ENCODE data around the gene MYRF. TPM values are rescaled to one million over a fixed set of nuclear protein-coding genes. Genes with fewer than 3 reads are reported as not detected.

MYRF gene
- total and polyA plus RNA-seq, 2 of the 13 experiments (the other 11 are each of a cell fraction or from before 2014, with no cell fraction given), result 10.2 to 25.9 TPM

DNA sequence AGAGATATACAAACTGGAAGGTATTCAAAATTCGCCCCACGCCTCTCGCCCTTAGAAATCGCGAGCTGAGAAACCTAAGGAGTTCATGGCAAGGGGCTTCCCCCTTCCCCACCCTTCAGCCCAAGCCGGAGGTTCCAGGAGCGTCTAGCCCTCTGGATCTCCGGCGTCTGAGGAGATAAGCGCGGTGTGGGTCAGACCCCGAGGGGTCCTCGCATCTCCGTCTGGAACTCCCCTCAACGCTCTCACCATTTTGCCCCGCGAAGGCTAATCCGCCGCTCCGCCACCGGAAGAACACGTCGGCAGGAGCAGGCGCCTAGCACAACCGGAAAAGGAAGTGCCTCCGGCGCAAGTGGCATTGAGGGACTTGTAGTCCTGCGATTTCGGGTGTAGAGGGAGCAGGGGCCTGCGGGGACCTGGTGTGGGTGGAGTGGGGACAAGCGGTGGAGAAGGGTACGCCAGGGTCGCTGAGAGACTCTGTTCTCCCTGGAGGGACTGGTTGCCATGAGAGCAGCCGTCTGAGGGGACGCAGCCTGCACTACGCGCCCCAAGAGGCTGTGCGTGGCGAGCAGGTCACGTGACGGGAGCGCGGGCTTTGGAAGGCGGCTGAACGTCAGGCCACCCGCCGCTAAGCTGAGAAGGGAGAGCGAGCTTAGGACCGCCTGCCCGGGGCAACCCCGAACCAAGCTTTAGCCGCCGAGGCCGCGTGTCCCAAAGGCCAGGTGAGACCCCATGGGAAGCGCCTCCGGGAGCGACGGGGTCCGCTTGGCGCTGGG lies 40.1 kb downstream of the MYRF start, which contains the start of the genes FEN1 and TMEM258 (continued):
- TF ChIP-seq, protein P1, sequence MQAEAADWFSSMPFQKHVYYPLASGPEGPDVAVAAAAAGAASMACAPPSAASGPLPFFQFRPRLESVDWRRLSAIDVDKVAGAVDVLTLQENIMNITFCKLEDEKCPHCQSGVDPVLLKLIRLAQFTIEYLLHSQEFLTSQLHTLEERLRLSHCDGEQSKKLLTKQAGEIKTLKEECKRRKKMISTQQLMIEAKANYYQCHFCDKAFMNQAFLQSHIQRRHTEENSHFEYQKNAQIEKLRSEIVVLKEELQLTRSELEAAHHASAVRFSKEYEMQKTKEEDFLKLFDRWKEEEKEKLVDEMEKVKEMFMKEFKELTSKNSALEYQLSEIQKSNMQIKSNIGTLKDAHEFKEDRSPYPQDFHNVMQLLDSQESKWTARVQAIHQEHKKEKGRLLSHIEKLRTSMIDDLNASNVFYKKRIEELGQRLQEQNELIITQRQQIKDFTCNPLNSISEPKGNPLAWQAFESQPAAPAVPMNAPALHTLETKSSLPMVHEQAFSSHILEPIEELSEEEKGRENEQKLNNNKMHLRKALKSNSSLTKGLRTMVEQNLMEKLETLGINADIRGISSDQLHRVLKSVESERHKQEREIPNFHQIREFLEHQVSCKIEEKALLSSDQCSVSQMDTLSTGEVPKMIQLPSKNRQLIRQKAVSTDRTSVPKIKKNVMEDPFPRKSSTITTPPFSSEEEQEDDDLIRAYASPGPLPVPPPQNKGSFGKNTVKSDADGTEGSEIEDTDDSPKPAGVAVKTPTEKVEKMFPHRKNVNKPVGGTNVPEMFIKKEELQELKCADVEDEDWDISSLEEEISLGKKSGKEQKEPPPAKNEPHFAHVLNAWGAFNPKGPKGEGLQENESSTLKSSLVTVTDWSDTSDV (CRISPR knock-in tag; IDR thresholded peaks at IDR 0.05), result no peak; the same call in 1 of the 2 replicates
- TF ChIP-seq FOXA3 (CRISPR knock-in tag; IDR thresholded peaks at IDR 0.05) (0 out of 2 replicates have a peak, but pooled peaks have one; percentile 7), ZBTB40 (IDR thresholded peaks at IDR 0.05) (peak; percentile 91), ZBTB40 (CRISPR knock-in tag; IDR thresholded peaks at IDR 0.05) (peak; percentile 61; the same call in 1 of the 2 replicates), NKX3-1 (CRISPR knock-in tag; IDR thresholded peaks at IDR 0.05) (peak; percentile 57; the same call in 1 of the 2 replicates), ZBTB39 (CRISPR knock-in tag; IDR thresholded peaks at IDR 0.05) (0 out of 2 replicates have a peak, but pooled peaks have one; percentile 67)
- TF ChIP-seq, protein P2, sequence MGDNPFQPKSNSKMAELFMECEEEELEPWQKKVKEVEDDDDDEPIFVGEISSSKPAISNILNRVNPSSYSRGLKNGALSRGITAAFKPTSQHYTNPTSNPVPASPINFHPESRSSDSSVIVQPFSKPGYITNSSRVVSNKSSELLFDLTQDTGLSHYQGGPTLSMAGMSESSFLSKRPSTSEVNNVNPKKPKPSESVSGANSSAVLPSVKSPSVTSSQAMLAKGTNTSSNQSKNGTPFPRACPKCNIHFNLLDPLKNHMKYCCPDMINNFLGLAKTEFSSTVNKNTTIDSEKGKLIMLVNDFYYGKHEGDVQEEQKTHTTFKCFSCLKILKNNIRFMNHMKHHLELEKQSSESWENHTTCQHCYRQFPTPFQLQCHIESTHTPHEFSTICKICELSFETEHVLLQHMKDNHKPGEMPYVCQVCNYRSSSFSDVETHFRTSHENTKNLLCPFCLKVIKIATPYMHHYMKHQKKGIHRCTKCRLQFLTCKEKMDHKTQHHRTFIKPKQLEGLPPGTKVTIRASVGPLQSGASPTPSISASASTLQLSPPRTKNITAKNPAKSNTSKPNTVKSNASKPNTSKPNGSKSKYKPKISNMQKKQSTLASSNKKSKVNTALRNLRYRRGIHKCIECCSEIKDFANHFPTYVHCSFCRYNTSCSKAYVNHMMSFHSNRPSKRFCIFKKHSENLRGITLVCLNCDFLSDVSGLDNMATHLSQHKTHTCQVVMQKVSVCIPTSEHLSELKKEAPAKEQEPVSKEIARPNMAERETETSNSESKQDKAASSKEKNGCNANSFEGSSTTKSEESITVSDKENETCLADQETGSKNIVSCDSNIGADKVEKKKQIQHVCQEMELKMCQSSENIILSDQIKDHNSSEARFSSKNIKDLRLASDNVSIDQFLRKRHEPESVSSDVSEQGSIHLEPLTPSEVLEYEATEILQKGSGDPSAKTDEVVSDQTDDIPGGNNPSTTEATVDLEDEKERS (CRISPR knock-in tag; IDR thresholded peaks at IDR 0.05), result peak; percentile 82; the same call in 1 of the 2 replicates
- TF ChIP-seq, protein P3, sequence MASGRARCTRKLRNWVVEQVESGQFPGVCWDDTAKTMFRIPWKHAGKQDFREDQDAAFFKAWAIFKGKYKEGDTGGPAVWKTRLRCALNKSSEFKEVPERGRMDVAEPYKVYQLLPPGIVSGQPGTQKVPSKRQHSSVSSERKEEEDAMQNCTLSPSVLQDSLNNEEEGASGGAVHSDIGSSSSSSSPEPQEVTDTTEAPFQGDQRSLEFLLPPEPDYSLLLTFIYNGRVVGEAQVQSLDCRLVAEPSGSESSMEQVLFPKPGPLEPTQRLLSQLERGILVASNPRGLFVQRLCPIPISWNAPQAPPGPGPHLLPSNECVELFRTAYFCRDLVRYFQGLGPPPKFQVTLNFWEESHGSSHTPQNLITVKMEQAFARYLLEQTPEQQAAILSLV (CRISPR knock-in tag; IDR thresholded peaks at IDR 0.05; ENCODE audit: borderline replicate concordance), result peak; percentile 84; the same call in 1 of the 2 replicates

Data from HepG2 (cell line).